HG03571 (cell line): ENCODE measurements around the gene RHOH.
A peak's percentile ranks its signal among the peaks of the same experiment; 100 is the strongest.
"Not testable (repeated sequence)": the region's sequence is repeated elsewhere in the genome, so short reads cannot be mapped to it uniquely, and the experiment has no call there.

Source experiments
- ATAC-seq: cut with Tn5 transposase; IDR thresholded peaks from one replicate; pipeline ENCODE4 v1.9.1; 2021; ENCODE audit not compliant: unreplicated experiment

The RHOH gene

GRCh38 chr4:40196724-40197281 lies at the start of gene RHOH:
Gene RHOH (plus strand): TSS chr4:40197031. CDS start chr4:40243387, 46,356 bp downstream.
- no peak for ATAC-seq

GRCh38 chr4:40147490-40147889 lies 49.3 kb upstream of the RHOH start:
- not testable (repeated sequence) for ATAC-seq

GRCh38 chr4:40149960-40150385 lies 46.9 kb upstream of the RHOH start:
- ATAC-seq = peak; percentile 70

DNA sequence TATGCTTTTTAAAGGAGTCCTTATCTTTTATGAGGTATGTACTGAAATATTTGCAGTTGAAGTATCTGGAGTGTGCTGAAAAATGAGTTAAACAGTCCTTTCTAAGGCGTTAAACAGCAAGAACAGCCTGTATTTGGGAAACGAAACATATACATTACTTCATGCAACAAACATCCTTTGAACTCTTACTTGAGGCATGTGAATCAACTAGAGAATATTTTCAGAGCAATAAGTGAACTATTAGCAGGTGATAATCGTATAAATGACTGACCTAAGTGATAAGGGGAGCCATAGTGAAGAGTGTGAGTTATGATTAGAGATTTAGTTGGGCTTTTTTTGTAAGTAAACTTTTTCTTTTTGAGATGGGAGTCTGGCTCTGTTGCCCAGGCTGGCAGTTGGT lies 45.9 kb upstream of the RHOH start:
- ATAC-seq = peak; percentile 65

GRCh38 chr4:40152637-40153036 lies 44.2 kb upstream of the RHOH start:
- no peak for ATAC-seq

DNA sequence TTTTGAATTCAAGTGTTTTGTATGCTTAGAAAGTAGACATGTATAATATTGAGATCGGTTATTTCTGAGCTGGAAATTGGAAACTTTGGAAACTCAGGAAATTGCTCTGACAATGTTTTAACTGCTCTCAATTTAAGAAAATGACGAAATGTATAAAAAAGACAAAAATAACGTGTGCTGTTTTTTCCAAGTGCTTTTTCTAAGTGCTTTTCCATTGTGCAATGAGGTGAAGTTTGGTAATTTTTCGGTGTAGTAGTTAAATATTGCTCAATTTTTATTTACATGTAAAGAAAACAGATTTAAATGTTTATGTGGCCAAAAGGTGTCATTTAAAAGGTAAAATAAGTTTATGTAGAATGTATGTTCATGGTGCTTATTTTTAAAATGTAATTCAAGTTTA lies 39.4 kb upstream of the RHOH start:
- no peak for ATAC-seq

DNA sequence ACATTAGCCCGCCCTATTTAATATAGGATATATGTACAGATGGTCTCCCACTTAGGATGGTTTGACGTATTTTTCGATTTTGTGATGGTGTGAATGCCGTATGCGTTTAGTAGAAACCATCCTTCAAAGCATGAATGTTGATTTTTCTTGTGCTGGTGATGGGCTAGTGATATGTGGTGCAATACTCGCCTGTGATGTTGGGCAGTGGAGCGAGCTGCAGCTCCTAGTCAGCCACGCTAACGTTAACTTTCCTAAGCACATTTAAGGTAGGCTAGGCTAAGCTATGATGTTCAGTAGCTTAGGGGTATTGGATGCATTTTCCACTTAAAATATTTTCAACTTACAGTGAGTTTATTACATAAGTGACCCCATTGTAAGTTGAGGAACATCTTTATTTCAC lies 36.6 kb upstream of the RHOH start:
- ATAC-seq = no peak

DNA sequence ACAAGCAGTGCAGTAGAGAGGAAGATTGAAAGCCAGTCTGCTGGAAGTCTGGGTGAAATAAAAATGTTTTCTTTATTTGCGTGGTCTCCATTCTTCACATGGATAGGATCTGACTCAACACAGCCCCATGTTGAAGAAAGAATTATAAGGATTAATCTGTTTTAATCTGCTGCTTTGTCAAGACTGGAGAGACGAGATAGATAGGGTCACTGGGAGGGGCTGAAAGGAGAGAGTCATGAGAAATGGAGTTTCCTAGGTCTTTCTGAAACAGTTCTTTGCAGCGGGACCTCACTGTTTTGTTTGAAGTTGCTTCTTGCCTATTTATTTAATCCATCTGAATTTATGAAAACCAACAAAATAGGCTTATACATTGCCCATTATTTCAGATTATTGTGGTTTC lies 32.4 kb upstream of the RHOH start:
- no peak for ATAC-seq

DNA sequence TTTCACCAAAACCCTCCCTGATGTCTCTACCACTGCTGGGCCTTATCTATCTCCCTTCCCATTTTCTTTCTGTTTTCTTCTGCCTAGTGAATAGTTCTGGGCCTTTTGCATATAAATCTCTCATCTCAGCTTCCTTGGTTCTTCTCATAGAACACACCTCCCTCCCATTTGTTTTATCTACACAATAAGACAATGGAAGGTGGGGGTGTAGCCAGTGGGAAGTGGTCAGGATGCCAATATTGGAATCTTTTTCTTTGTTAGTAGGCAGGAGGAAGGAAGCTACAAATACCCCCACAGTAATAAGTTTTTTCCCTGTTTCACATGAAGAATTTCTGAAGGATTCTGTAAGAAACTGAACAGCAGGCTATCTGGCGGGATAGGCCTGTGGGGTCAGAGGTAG lies 30.9 kb upstream of the RHOH start:
- no peak for ATAC-seq

DNA sequence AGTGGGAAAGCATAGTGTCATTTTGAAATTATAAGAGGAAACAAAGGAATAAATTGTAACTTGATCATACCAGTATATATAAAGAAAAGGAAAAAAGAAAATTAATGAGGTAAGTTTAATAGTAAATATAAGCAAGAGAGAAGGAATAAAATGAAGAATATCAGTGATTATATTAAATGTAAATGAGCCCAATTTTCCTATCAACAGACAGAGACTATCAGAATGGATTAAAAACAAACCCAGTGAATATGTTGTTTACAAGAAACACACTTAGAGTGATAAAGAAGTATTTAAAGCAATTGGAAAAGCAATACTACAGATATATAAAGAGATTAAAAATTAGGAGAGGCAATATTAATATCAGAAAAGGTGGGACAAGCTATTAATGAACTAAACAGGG lies 28.8 kb upstream of the RHOH start:
- ATAC-seq = no peak

DNA sequence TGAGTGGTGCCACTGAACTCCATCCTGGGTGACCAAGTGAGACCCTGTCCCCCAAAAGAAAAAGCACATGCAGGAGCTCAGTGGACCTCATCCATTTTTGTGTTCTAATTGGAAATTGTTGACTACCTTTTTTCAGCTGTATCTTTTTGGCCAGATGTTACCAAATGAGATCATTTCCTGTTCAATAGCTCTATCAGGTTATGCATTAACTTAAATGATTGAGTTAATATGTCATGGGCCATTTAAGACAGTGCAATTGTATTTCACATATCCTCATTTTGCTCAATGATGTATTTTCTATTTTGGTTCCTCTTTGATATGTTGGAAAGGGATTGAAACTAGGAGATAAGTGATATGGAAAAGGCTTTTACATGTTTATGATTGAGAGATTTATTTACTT lies 26.2 kb upstream of the RHOH start:
- ATAC-seq = peak; percentile 79

- peak; percentile 61 for ATAC-seq
Observed at GRCh38 chr4:40173470-40173875, 23.4 kb upstream of the RHOH start.

DNA sequence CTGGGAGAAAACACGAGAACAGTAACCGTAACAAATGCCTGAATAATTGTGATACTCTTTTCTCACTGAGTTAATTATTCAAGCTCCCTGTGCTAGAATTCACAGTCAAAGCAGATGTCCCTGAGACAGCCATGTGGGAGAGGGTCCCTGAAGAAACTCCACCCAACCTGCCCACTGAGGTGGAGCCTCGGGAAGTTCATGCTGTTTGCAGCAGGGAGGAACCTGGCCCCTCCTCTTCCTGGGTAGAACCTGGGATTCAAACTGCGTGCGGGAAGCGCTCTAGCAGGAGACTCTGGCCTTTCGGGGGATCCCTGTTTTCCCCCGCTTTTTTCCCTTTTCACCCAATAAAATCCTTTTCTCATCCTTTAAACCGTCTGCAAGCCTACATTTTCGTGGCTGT lies 20.2 kb upstream of the RHOH start:
- no peak for ATAC-seq

DNA sequence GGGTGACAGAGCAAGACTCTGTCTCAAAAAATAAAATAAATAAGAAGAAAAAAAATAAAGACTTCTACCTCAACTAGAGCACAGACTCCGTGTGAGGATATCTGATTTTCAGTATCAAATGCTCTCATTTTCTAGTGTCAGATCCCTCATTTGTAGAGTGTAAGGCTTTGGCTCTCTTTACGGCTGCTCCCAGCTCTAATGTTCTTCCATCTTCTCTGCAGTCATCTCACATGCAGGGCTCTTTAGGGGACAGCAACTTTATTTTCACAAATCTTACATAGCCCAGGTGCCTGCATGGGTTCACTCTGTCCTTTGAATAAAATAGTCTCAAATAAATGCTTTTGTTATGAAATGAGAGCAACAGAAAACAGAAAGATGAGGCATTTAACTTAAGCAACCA lies 19.2 kb upstream of the RHOH start:
- no peak for ATAC-seq

- ATAC-seq = no peak
Observed at GRCh38 chr4:40178672-40179071, 18.2 kb upstream of the RHOH start.

DNA sequence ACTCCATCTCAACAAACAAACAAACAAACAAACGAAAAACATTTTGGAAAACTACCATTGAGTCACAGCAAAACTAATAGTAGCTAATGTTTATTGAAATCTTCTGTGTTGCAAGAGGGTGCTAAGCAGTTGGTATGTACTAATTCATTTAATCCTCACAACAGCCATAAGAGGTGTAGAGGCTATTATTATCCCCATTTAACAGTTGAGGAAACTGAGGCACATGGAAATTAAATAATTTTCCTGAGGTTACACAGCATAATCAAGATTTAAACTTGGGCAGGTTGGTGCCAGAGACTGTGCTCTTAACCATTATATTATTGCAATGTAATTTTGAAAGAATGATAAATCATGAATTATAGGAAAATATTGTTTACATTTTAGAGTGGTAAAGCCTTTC lies 17.5 kb upstream of the RHOH start:
- ATAC-seq = no peak

DNA sequence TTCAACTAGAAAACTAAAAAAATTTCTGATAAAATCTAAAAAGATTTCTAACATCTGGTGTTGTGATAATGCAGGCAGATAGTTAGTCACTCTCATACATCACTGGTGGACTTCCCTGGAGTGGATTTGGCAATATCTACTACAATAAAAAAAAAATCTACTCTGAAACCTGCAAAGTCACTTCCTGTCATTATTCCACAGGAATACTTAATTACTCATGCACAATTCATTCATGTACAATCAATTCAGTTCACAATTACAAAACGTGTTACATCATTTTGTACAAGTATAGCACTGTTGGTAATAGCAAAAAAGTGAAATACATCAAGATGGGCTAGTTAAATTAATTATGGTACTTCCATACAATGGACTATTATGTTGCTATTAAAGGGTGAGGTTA lies 16.5 kb upstream of the RHOH start:
- ATAC-seq = no peak

- no peak for ATAC-seq
Observed at GRCh38 chr4:40182001-40182400, 14.8 kb upstream of the RHOH start.

DNA sequence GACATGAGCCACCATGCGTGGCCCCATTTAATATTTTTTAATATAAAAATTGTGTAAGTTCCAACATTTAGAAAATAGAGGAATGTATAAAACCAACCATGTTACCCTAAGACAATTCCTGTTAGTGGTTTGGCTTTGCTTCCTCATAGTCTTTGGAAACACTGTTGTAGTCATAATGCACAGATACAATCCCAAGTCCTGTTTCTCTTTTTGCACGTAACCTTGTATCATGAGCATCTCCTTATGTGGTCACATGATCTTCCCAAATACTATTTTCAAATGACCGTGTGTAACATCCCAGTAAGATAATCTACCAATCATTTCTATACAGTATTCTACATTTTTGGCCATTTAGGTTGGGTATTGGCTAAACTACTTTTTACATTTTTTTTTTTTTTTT lies 13.9 kb upstream of the RHOH start:
- ATAC-seq = no peak

DNA sequence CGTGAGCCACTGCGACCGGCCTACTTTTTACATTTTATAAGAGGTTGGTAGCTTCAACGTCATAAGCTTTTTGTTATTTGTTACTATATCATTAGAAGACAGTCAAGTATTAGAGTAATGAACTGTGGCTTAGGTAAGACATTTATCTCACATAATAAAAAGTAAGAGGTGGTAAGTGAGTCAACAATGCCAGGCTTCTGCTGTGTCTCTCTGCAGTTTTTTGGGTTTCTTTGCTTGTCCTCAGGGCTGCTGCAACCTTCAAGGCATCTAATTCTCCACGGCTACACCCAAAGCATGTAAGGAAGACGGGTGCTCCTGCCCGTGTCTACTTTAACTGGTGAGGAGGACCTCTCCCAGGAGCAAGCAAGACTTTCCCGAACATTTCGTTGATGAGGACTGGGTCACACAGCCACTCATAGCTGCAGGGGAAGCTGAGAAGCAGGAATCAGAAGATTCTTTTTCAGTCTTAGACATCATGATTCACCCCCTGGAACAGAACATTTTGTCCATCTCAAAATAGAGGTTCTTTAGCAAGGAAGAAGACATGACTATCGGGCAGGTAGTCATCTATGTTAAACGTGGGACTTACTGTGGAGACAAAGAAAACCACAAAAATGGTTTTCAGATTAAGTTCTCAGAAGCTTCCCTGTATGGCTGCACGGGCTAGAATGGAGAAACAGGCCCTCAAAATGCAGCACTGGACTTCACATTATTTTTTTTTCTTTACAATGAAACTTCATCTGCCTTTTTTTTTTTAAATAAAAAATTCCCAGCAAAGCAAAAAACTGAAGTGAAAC lies 13.0 kb upstream of the RHOH start:
- ATAC-seq = no peak

DNA sequence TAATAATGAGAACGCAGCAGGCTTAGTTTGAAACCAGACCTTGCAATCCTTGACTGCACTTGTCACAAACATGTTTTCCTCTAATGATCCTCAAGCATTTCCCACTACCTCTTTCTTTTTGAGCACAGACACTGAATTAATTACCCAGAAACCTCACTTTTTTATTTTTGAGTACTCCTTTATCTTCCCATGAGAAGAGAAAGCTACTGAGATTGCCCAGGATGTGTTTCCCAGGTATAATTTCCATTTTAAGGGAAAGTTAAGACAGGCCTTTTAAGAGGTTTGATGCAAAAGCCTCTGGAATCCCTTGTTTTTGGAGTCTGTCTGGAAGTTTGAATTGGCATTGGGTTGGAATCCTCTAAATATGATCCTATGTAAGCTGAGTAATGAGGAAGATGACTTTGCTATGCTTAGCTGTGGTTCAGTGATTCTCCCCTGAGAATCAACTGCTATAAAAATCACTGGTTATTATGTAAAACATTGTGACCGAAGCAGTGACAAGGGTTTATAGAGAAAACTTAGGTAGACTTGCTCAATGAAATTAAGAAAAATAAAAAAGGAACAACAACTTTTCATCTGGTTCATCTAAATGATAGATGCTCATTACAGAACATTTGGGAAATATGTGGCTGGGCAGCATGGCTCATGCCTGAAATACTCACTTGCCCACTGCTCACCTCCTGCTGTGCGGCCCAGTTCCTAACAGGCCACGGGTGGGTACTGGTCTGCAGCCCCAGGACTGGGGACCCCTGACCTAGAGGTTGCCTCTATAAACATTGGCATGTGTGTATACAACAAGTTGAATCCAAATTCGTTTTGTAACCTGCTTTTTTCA lies 10.8 kb upstream of the RHOH start:
- ATAC-seq = peak; percentile 42

DNA sequence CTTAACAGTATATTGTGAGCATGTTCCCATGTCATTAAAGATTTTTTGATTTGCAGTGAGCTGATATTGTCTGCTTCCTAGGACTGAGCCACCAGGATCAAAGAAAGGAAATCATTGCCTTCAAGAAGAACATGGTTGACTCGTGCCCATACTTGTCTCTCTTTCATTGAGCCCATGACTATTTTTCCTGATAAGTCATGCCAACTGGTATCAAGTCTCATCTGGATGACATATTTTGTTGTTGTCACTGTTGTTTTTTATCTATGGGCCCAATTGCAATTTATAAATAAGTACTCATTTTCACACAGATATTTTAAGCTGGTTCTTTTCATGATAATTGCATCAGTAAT lies 10.2 kb upstream of the RHOH start:
- ATAC-seq = no peak
